Naive thymus-derived CD4-positive, alpha-beta T cell (primary cell): ENCODE measurements around the gene PPDPF. TPM values are rescaled to one million over a fixed set of nuclear protein-coding genes. Genes with fewer than 3 reads are reported as not detected.

ENCODE experiments used
- ATAC-seq: fragments of 150-1000 bp; cut with Tn5 transposase; 2 replicates; pipeline ENCODE4 v1.10.0; 2021; ENCODE audit warnings: mild to moderate bottlenecking, moderate library complexity
- CTCF ChIA-PET: fragments of 350-600 bp; sonication (Branson Sonifier 250); formaldehyde crosslinking; loops from one replicate; lab custom pipeline; 2021; ENCODE audit warnings: antibody characterized with exemption; lab: Charles Lee
- POLR2A ChIA-PET: fragments of 350-600 bp; sonication (Branson Sonifier 250); formaldehyde crosslinking; loops from one replicate; lab custom pipeline; 2021; ENCODE audit warnings: antibody characterized with exemption, inconsistent platforms; lab: Charles Lee
- DNase-seq, 9 donors: peaks; one replicate each; pipeline versions ENCODE4 v3.0.0 to v3.0.0-alpha.2; 2020 to 2022; ENCODE audit warnings: mixed read lengths in 1 of 9
- H3K27ac ChIP-seq: one replicate; pipeline ENCODE4 v1.7.0; 2013; ENCODE audit warnings: mild to moderate bottlenecking, low read depth, low read length, moderate library complexity
- H3K27me3 ChIP-seq, 2 donors: one replicate each; pipeline ENCODE4 v1.7.0; 2013; ENCODE audit warnings: low read length in 2 of 2, mild to moderate bottlenecking in 2 of 2, moderate library complexity in 2 of 2; ENCODE audit not compliant: control insufficient read depth in 2 of 2, insufficient read depth in 2 of 2
- H3K36me3 ChIP-seq, 3 experiments: 1 replicate in 2 of 3; 2 replicates in 1 of 3; pipeline ENCODE4 v1.7.0; 2013; ENCODE audit warnings: low read length in 3 of 3, mild to moderate bottlenecking in 3 of 3, moderate library complexity in 1 of 3; ENCODE audit not compliant: insufficient read depth in 3 of 3, control insufficient read depth in 2 of 3
- H3K4me1 ChIP-seq, 2 donors: one replicate each; pipeline ENCODE4 v1.7.0; 2013; ENCODE audit warnings: low read length in 2 of 2, mild to moderate bottlenecking in 2 of 2, moderate library complexity in 1 of 2; ENCODE audit not compliant: control insufficient read depth in 2 of 2, insufficient read depth in 2 of 2
- H3K4me3 ChIP-seq: 2 replicates; pipeline ENCODE4 v1.7.0; 2013; ENCODE audit warnings: mild to moderate bottlenecking, low read length
- H3K9me3 ChIP-seq, 3 experiments: 1 replicate in 2 of 3; 2 replicates in 1 of 3; pipeline ENCODE4 v1.7.0; 2013; ENCODE audit warnings: low read length in 3 of 3; ENCODE audit not compliant: control insufficient read depth in 2 of 3
- H3K27ac Mint-ChIP-seq, 9 donors: one replicate each; pipeline ENCODE4 v1.8.0; 2020 to 2022; ENCODE audit warnings: mixed read lengths in 9 of 9, mild to moderate bottlenecking in 8 of 9, moderate library complexity in 5 of 9, inconsistent platforms in 2 of 9
- H3K27me3 Mint-ChIP-seq, 5 donors: one replicate each; pipeline ENCODE4 v1.8.0; 2021 to 2022; ENCODE audit warnings: mixed read lengths in 5 of 5, mild to moderate bottlenecking in 1 of 5
- H3K36me3 Mint-ChIP-seq, 5 donors: one replicate each; pipeline ENCODE4 v1.8.0; 2020 to 2022; ENCODE audit warnings: mixed read lengths in 5 of 5, mild to moderate bottlenecking in 3 of 5, inconsistent platforms in 1 of 5
- H3K4me1 Mint-ChIP-seq, 7 donors: one replicate each; pipeline ENCODE4 v1.8.0; 2020 to 2022; ENCODE audit warnings: mixed read lengths in 7 of 7, mild to moderate bottlenecking in 3 of 7, inconsistent platforms in 1 of 7
- H3K4me3 Mint-ChIP-seq, 10 donors: one replicate each; pipeline ENCODE4 v1.8.0; 2020 to 2022; ENCODE audit warnings: mild to moderate bottlenecking in 10 of 10, mixed read lengths in 10 of 10, moderate library complexity in 6 of 10, inconsistent platforms in 2 of 10
- H3K9me3 Mint-ChIP-seq, 11 donors: one replicate each; pipeline ENCODE4 v1.8.0; 2020 to 2022; ENCODE audit warnings: mixed read lengths in 11 of 11, mild to moderate bottlenecking in 4 of 11, inconsistent platforms in 1 of 11, moderate library complexity in 1 of 11
- intact Hi-C, 2 donors: fragments of 100-400 bp; cut with micrococcal nuclease; formaldehyde crosslinking; loops; one replicate each; pipeline ENCODE4 v1.15.1; 2023
- polyA plus RNA-seq, 2 donors: library from polyadenylated mRNA; unstranded; fragments of 300-500 nt; fragmentation: Illumina TruSeq; gene quantifications; one replicate each; pipeline ENCODE4 v1.2.3, GENCODE V29; 2021
- total RNA-seq, 6 experiments: library from RNA in 5 of 6; stranded (reverse) in 5 of 6; gene quantifications; 1 replicate in 5 of 6; 2 replicates in 1 of 6; pipeline ENCODE4 v1.2.3 and lab custom pipeline; 2021 to 2026

The PPDPF gene
- total and polyA plus RNA-seq, 7 experiments from 2014 or later: 67.7 to 225 (median 173) TPM

- no peak overlapping the region for H3K4me3 Mint-ChIP-seq
- ChIA-PET POLR2A (no interaction called here), CTCF (no interaction called here)
- peaks cover 0 to 12% (median 0%) of the 10 kb centered on the region in 11 donors for H3K9me3 Mint-ChIP-seq
- no peak for DNase-seq
- Histone ChIP-seq H3K27ac (no peak overlapping the region), H3K4me1 (peaks cover 0 to 2% of the 10 kb centered on the region in 2 donors), H3K36me3 (no peaks in the 10 kb centered on the region), H3K4me3 (no peak overlapping the region), H3K9me3 (no peaks in the 10 kb centered on the region), H3K27me3 (no peaks in the 10 kb centered on the region)
- no peak for ATAC-seq
- H3K4me1 Mint-ChIP-seq: peaks cover 0 to 4% (median 0%) of the 10 kb centered on the region in 7 donors
- no peaks in the 10 kb centered on the region for H3K36me3 Mint-ChIP-seq
- intact Hi-C loops: no loop called here
- peak overlapping the region in 1 of 9 donors; percentile 24 for H3K27ac Mint-ChIP-seq
- peaks cover 0 to 27% (median 14%) of the 10 kb centered on the region in 5 donors for H3K27me3 Mint-ChIP-seq
These were observed 28.0 kb upstream of the PPDPF start for GRCh38 chr20:63492518-63492917.

DNA sequence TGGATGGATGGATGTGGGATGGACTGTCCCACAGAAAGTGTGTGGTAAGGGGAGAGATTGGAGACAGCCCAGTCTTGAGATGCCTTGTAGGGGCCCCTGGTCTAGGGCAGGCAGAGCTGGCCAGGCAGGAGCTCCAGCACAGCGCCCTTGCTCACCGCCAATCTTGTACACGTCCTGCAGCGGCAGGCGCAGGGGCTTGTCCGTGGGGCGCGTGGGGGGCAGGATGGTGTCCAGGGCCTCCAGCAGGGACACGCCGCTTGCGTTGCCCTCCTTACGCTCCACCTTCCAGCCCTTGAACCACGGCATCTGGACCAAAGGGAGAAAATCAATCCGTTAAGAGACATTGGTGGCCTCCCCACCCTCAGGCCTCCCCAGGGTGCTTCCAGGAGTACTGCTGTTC lies 27.6 kb upstream of the PPDPF start:
- H3K9me3 ChIP-seq: no peaks in the 10 kb centered on the region
- no peaks in the 10 kb centered on the region for H3K36me3 Mint-ChIP-seq
- peaks cover 0 to 27% (median 17%) of the 10 kb centered on the region in 5 donors for H3K27me3 Mint-ChIP-seq
- CTCF ChIA-PET: no interaction called here
- no peak for ATAC-seq
- no peak overlapping the region for H3K27ac ChIP-seq
- no peaks in the 10 kb centered on the region for H3K27me3 ChIP-seq
- no peak overlapping the region for H3K4me3 ChIP-seq
- intact Hi-C loops: no loop called here
- no peaks in the 10 kb centered on the region for H3K36me3 ChIP-seq
- H3K4me1 ChIP-seq: peaks cover 0 to 2% of the 10 kb centered on the region in 2 donors
- H3K4me3 Mint-ChIP-seq: no peak overlapping the region
- peaks cover 0 to 4% (median 0%) of the 10 kb centered on the region in 7 donors for H3K4me1 Mint-ChIP-seq
- DNase-seq: no peak
- H3K27ac Mint-ChIP-seq: peak overlapping the region in 1 of 9 donors; percentile 24
- POLR2A ChIA-PET: no interaction called here
- peaks cover 0 to 12% (median 0%) of the 10 kb centered on the region in 11 donors for H3K9me3 Mint-ChIP-seq

DNA sequence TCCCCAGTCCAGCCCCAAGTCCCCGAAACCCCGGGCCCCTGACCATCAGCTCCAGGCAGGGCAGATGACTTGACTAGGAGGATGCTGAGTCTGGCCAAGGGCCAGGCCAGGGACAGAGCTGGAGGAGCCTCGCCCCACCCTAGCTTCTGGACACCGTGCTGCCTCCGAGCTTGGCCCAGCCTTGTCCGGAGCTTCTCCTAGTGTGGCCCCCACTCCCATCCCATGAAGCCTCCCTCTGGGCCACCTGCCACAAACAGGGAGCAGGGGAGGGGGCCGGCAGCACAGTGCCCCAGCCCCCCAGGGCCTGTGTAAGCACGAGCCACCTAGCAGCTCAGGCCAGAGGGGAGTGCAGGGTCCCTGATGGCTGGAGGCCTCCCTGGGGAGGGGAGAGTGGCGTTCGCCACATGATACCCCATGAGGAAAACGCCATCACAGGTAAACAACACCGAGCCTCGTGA lies 27.0 kb upstream of the PPDPF start:
- H3K9me3 Mint-ChIP-seq: peaks cover 0 to 12% (median 0%) of the 10 kb centered on the region in 11 donors
- CTCF ChIA-PET: interaction anchor here (1.0 kb wide), 1 partner anchor 10 kb away, joined by 6 read pairs; no protein-coding TSS in a partner anchor

GRCh38 chr20:63494084-63494419 lies 26.5 kb upstream of the PPDPF start:
- DNase-seq (no peak), ATAC-seq (no peak)
- ChIA-PET CTCF (interaction anchor here (1.0 kb wide), 1 partner anchor 9 kb away, joined by 6 read pairs; no protein-coding TSS in a partner anchor), POLR2A (no interaction called here)
- no peaks in the 10 kb centered on the region for H3K36me3 ChIP-seq
- intact Hi-C loops: no loop called here
- H3K4me1 ChIP-seq: peaks cover 0 to 2% of the 10 kb centered on the region in 2 donors
- peaks cover 0 to 27% (median 17%) of the 10 kb centered on the region in 5 donors for H3K27me3 Mint-ChIP-seq
- H3K27ac Mint-ChIP-seq: no peak overlapping the region
- H3K9me3 Mint-ChIP-seq: peaks cover 0 to 12% (median 0%) of the 10 kb centered on the region in 11 donors
- peaks cover 0 to 4% (median 0%) of the 10 kb centered on the region in 7 donors for H3K4me1 Mint-ChIP-seq
- no peaks in the 10 kb centered on the region for H3K36me3 Mint-ChIP-seq
- H3K27ac ChIP-seq: no peak overlapping the region
- H3K4me3 ChIP-seq: no peak overlapping the region
- no peak overlapping the region for H3K4me3 Mint-ChIP-seq
- no peaks in the 10 kb centered on the region for H3K9me3 ChIP-seq
- no peaks in the 10 kb centered on the region for H3K27me3 ChIP-seq

More for the DNA sequence above, 27.0 kb upstream of the PPDPF start:
- POLR2A ChIA-PET: no interaction called here
- intact Hi-C loops: no loop called here
- DNase-seq (no peak), ATAC-seq (no peak)
- no peak overlapping the region for H3K4me3 Mint-ChIP-seq
- Histone ChIP-seq H3K9me3 (no peaks in the 10 kb centered on the region), H3K36me3 (no peaks in the 10 kb centered on the region), H3K4me1 (peaks cover 0 to 2% of the 10 kb centered on the region in 2 donors), H3K4me3 (no peak overlapping the region), H3K27me3 (no peaks in the 10 kb centered on the region), H3K27ac (no peak overlapping the region)
- H3K27me3 Mint-ChIP-seq: peaks cover 0 to 27% (median 17%) of the 10 kb centered on the region in 5 donors
- H3K4me1 Mint-ChIP-seq: peaks cover 0 to 4% (median 0%) of the 10 kb centered on the region in 7 donors
- no peaks in the 10 kb centered on the region for H3K36me3 Mint-ChIP-seq
- H3K27ac Mint-ChIP-seq: no peak overlapping the region

GRCh38 chr20:63494420-63495166 lies 26.0 kb upstream of the PPDPF start:
- CTCF ChIA-PET: no interaction called here
- no peak overlapping the region for H3K27ac Mint-ChIP-seq
- ATAC-seq: no peak
- no peak overlapping the region for H3K4me3 ChIP-seq
- peaks cover 0 to 4% (median 0%) of the 10 kb centered on the region in 7 donors for H3K4me1 Mint-ChIP-seq
- no peaks in the 10 kb centered on the region for H3K9me3 ChIP-seq
- H3K27ac ChIP-seq: no peak overlapping the region
- POLR2A ChIA-PET: no interaction called here
- H3K27me3 Mint-ChIP-seq: peaks cover 0 to 23% (median 12%) of the 10 kb centered on the region in 5 donors
- intact Hi-C loops: no loop called here
- no peak for DNase-seq
- peaks cover 0 to 12% (median 0%) of the 10 kb centered on the region in 11 donors for H3K9me3 Mint-ChIP-seq
- no peaks in the 10 kb centered on the region for H3K36me3 Mint-ChIP-seq
- peaks cover 0 to 2% of the 10 kb centered on the region in 2 donors for H3K4me1 ChIP-seq
- H3K4me3 Mint-ChIP-seq: no peak overlapping the region
- H3K36me3 ChIP-seq: no peaks in the 10 kb centered on the region
- H3K27me3 ChIP-seq: no peaks in the 10 kb centered on the region

- Mint-ChIP-seq H3K27me3 (peaks cover 0 to 23% (median 8%) of the 10 kb centered on the region in 5 donors), H3K4me3 (no peak overlapping the region), H3K9me3 (peaks cover 0 to 12% (median 0%) of the 10 kb centered on the region in 11 donors), H3K36me3 (no peaks in the 10 kb centered on the region), H3K4me1 (peaks cover 0 to 4% (median 0%) of the 10 kb centered on the region in 7 donors), H3K27ac (no peak overlapping the region)
- Histone ChIP-seq H3K27ac (no peak overlapping the region), H3K4me1 (peaks cover 0 to 2% of the 10 kb centered on the region in 2 donors), H3K27me3 (no peaks in the 10 kb centered on the region), H3K36me3 (no peaks in the 10 kb centered on the region), H3K9me3 (no peaks in the 10 kb centered on the region), H3K4me3 (no peak overlapping the region)
- DNase-seq (no peak), ATAC-seq (no peak)
- POLR2A ChIA-PET: no interaction called here
- CTCF ChIA-PET: interaction anchor here (1.0 to 1.9 kb wide), 2 partner anchors 24 to 26 kb away, joined by 3 to 8 read pairs; partner anchors contain the start of gene PPDPF
- intact Hi-C loops: no loop called here
These were observed 25.3 kb upstream of the PPDPF start for GRCh38 chr20:63495167-63495720.
